Transverse colon (tissue), 4 donors: ENCODE data around the gene CDH7. TPM values are rescaled to one million over a fixed set of nuclear protein-coding genes. Genes with fewer than 3 reads are reported as not detected.

Experiments used
- DNase-seq: peaks from one replicate; pipeline ENCODE4 v3.0.0-alpha.2; 2019
- H3K27ac ChIP-seq, 4 donors: fragments of 200-600 bp; sonication (generic); 2 replicates each; pipeline ENCODE4 v1.5.1; 2016 to 2018; ENCODE audit warnings: inconsistent platforms in 4 of 4
- H3K27me3 ChIP-seq: fragments of 200-600 bp; sonication (generic); 2 replicates; pipeline ENCODE4 v1.5.1; 2017; ENCODE audit warnings: inconsistent platforms
- H3K36me3 ChIP-seq, 4 donors: fragments of 200-600 bp; sonication (generic); 2 replicates each; pipeline ENCODE4 v1.5.1; 2017 to 2019; ENCODE audit warnings: inconsistent platforms in 4 of 4
- H3K4me1 ChIP-seq, 4 donors: fragments of 200-600 bp; sonication (generic); 2 replicates each; pipeline ENCODE4 v1.5.1; 2017 to 2020; ENCODE audit warnings: inconsistent platforms in 4 of 4
- H3K4me3 ChIP-seq, 4 donors: fragments of 200-600 bp; sonication (generic); 1 replicate in 1 of 4; 2 replicates in 3 of 4; pipeline versions ENCODE4 v1.5.1 to v1.6.1; 2017 to 2019; ENCODE audit warnings: inconsistent platforms in 4 of 4
- H3K9me3 ChIP-seq, 2 donors: fragments of 200-600 bp; sonication (generic); 2 replicates each; pipeline ENCODE4 v1.5.1; 2017 to 2019; ENCODE audit warnings: inconsistent platforms in 2 of 2
- CTCF ChIP-seq, 5 experiments: fragments of 200-600 bp in 3 of 5; fragments of 450-650 bp in 2 of 5; sonication (generic) in 3 of 5; IDR thresholded peaks; 1 replicate in 2 of 5; 2 replicates in 3 of 5; pipeline ENCODE4 v1.5.1; 2016 to 2017; ENCODE audit warnings: antibody characterized with exemption in 5 of 5, inconsistent platforms in 3 of 5, mild to moderate bottlenecking in 2 of 5, moderate library complexity in 1 of 5
- EP300 ChIP-seq: sonication (generic); formaldehyde crosslinking; IDR thresholded peaks from one replicate; pipeline ENCODE4 v1.6.1; 2017; ENCODE audit warnings: antibody characterized with exemption, low read depth
- POLR2A ChIP-seq: fragments of 450-650 bp; IDR thresholded peaks from one replicate; pipeline ENCODE4 v1.6.1; 2016; ENCODE audit warnings: antibody characterized with exemption, mild to moderate bottlenecking, moderate library complexity
- POLR2AphosphoS5 ChIP-seq, 3 donors: sonication (generic); formaldehyde crosslinking; IDR thresholded peaks; one replicate each; pipeline ENCODE4 v1.6.1; 2016; ENCODE audit warnings: antibody characterized with exemption in 3 of 3
- WGBS, 2 donors: methylation state at CpG; one replicate each; pipeline ENCODE4 v1.1.5; 2018; ENCODE audit warnings: low coverage in 1 of 2; 5-methylcytosine and 5-hydroxymethylcytosine counted together
- in situ Hi-C, 4 donors: fragments of 200-750 bp; cut with MboI; loops; one replicate each; pipeline versions ENCODE4 v1.15.0 to v1.15.1; 2017; ENCODE audit warnings: low sequenced_read_pairs in 3 of 4, low pct_ligation_motif_present in 1 of 4, low pct_unique_long_range_greater_than_20kb in 1 of 4
- intact Hi-C: fragments of 100-400 bp; cut with DNase I; formaldehyde crosslinking; loops from one replicate; pipeline ENCODE4 v1.15.1; 2023; ENCODE audit warnings: low total_unique reads
- total RNA-seq, 4 donors: library from RNA; depleted of rRNA; stranded (reverse); fragments of >200 nt; gene quantifications; one replicate each; pipeline ENCODE4 v1.1.0, GENCODE V29; 2016

CDH7 gene
- total RNA-seq, 4 donors from 2014 or later = not detected

- TF ChIP-seq EP300 (no peak), CTCF (IDR thresholded peaks at IDR 0.05) (no peak), POLR2A (no peak), POLR2AphosphoS5 (IDR thresholded peaks at IDR 0.05) (no peak)
- H3K4me1 ChIP-seq = no peaks in the 10 kb centered on the region
- intact Hi-C loops = no loop called here
- DNase-seq = no peak
- 50 to 56% methylated on average over 4 of the region's 4 CpGs for WGBS, 2 donors
- H3K36me3 ChIP-seq = no peaks in the 10 kb centered on the region
- in situ Hi-C loops = no loop called here
- H3K9me3 ChIP-seq = no peaks in the 10 kb centered on the region
- no peak overlapping the region for H3K4me3 ChIP-seq
- no peak overlapping the region for H3K27ac ChIP-seq
- no peaks in the 10 kb centered on the region for H3K27me3 ChIP-seq
Measured at GRCh38 chr18:65817178-65817577, 66.4 kb downstream of the CDH7 start.

GRCh38 chr18:65821911-65822310, 71.1 kb downstream of the CDH7 start:
- Histone ChIP-seq H3K27ac (no peak overlapping the region), H3K9me3 (no peaks in the 10 kb centered on the region), H3K27me3 (no peaks in the 10 kb centered on the region), H3K4me3 (no peak overlapping the region), H3K36me3 (no peaks in the 10 kb centered on the region), H3K4me1 (no peaks in the 10 kb centered on the region)
- no peak for DNase-seq
- TF ChIP-seq POLR2AphosphoS5 (IDR thresholded peaks at IDR 0.05) = no peak
- WGBS, 2 donors = 84 to 100% methylated on average over 1 to 3 of the region's 3 CpGs
- intact Hi-C loops = no loop called here
- in situ Hi-C loops = no loop called here

GRCh38 chr18:65822826-65823225, 72.0 kb downstream of the CDH7 start:
- no peak for TF ChIP-seq POLR2AphosphoS5 (IDR thresholded peaks at IDR 0.05)
- TF ChIP-seq EP300 = no peak
- no peak for TF ChIP-seq CTCF (IDR thresholded peaks at IDR 0.05)
- TF ChIP-seq POLR2A = no peak
- 22 to 25% methylated on average over 2 of the region's 2 CpGs for WGBS, 2 donors
- intact Hi-C loops = no loop called here

GRCh38 chr18:65827444-65827843, 76.6 kb downstream of the CDH7 start:
- intact Hi-C loops (no loop called here), in situ Hi-C loops (no loop called here)
- no peak for TF ChIP-seq POLR2AphosphoS5 (IDR thresholded peaks at IDR 0.05)
- TF ChIP-seq EP300 = no peak
- TF ChIP-seq CTCF (IDR thresholded peaks at IDR 0.05) = no peak
- no peak for TF ChIP-seq POLR2A
- no peaks in the 10 kb centered on the region for H3K27me3 ChIP-seq
- H3K9me3 ChIP-seq = no peaks in the 10 kb centered on the region
- 96 to 100% methylated on average over 1 of the region's 1 CpG for WGBS, 2 donors
- no peaks in the 10 kb centered on the region for H3K4me1 ChIP-seq
- H3K27ac ChIP-seq = no peak overlapping the region
- no peaks in the 10 kb centered on the region for H3K36me3 ChIP-seq
- DNase-seq = no peak
- no peak overlapping the region for H3K4me3 ChIP-seq

More at GRCh38 chr18:65822826-65823225, 72.0 kb downstream of the CDH7 start:
- Histone ChIP-seq H3K27me3 (no peaks in the 10 kb centered on the region), H3K4me1 (no peaks in the 10 kb centered on the region), H3K9me3 (no peaks in the 10 kb centered on the region), H3K27ac (no peak overlapping the region), H3K4me3 (no peak overlapping the region), H3K36me3 (no peaks in the 10 kb centered on the region)
- DNase-seq = no peak
- in situ Hi-C loops = no loop called here

- no peak for TF ChIP-seq EP300
- no peak for TF ChIP-seq CTCF (IDR thresholded peaks at IDR 0.05)
- no peak for TF ChIP-seq POLR2AphosphoS5 (IDR thresholded peaks at IDR 0.05)
- TF ChIP-seq POLR2A = no peak
Measured at GRCh38 chr18:65835881-65836280, 85.1 kb downstream of the CDH7 start.

More at GRCh38 chr18:65835881-65836280, 85.1 kb downstream of the CDH7 start:
- H3K4me1 ChIP-seq = no peaks in the 10 kb centered on the region
- H3K27ac ChIP-seq = no peak overlapping the region
- in situ Hi-C loops = no loop called here
- 84 to 85% methylated on average over 4 of the region's 4 CpGs for WGBS, 2 donors
- H3K4me3 ChIP-seq = no peak overlapping the region
- DNase-seq = no peak
- H3K36me3 ChIP-seq = no peaks in the 10 kb centered on the region
- no peaks in the 10 kb centered on the region for H3K27me3 ChIP-seq
- intact Hi-C loops = no loop called here
- H3K9me3 ChIP-seq = peaks cover 4 to 8% of the 10 kb centered on the region in 2 donors
